ENCODE data around the gene MEGF11. TPM values are rescaled to one million over a fixed set of nuclear protein-coding genes. Genes with fewer than 3 reads are reported as not detected.

The MEGF11 gene
- total RNA-seq, 2 experiments from 2014 or later: 3.3 to 6.8 TPM

- Histone ChIP-seq H3K4me3 (ENCODE audit: low read depth, low read length, poor library complexity, severe bottlenecking) (no peak overlapping the region), H3K4me1 (ENCODE audit: insufficient read depth, low read length, poor library complexity, severe bottlenecking) (no peaks in the 10 kb centered on the region), H3K27ac (ENCODE audit: low read depth, low read length, poor library complexity, severe bottlenecking) (no peak overlapping the region), H3K36me3 (ENCODE audit: insufficient read depth, low read length) (no peaks in the 10 kb centered on the region), H3K79me2 (ENCODE audit: insufficient read depth, low read depth, low read length) (no peaks in the 10 kb centered on the region), H4K20me1 (ENCODE audit: insufficient read depth, low read length) (no peaks in the 10 kb centered on the region; the same call in 1 of the 2 replicates), H3K9me2 (ENCODE audit: insufficient read depth, low read length) (no peaks in the 10 kb centered on the region), H3K4me2 (ENCODE audit: low read length) (no peak overlapping the region), H2AFZ (ENCODE audit: low read length) (no peak overlapping the region), H3K9me3 (ENCODE audit: low read length) (no peaks in the 10 kb centered on the region)
- TF ChIP-seq, protein P1, sequence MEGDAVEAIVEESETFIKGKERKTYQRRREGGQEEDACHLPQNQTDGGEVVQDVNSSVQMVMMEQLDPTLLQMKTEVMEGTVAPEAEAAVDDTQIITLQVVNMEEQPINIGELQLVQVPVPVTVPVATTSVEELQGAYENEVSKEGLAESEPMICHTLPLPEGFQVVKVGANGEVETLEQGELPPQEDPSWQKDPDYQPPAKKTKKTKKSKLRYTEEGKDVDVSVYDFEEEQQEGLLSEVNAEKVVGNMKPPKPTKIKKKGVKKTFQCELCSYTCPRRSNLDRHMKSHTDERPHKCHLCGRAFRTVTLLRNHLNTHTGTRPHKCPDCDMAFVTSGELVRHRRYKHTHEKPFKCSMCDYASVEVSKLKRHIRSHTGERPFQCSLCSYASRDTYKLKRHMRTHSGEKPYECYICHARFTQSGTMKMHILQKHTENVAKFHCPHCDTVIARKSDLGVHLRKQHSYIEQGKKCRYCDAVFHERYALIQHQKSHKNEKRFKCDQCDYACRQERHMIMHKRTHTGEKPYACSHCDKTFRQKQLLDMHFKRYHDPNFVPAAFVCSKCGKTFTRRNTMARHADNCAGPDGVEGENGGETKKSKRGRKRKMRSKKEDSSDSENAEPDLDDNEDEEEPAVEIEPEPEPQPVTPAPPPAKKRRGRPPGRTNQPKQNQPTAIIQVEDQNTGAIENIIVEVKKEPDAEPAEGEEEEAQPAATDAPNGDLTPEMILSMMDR (conservative IDR thresholded peaks at IDR 0.05; ENCODE audit: low read length): no peak
- TF ChIP-seq EZH2phosphoT487 (IDR thresholded peaks at IDR 0.05; ENCODE audit: borderline replicate concordance, low read depth, low read length): no peak
- ChIA-PET CTCF (ENCODE audit: unreplicated experiment) (interaction anchor here (0.8 kb wide), 1 partner anchor 20 kb away, joined by 4 read pairs; no protein-coding TSS in a partner anchor), POLR2A (interaction anchor here (1.4 kb wide), 1 partner anchor 83 kb away, joined by 3 read pairs; no protein-coding TSS in a partner anchor)
- BruUV-seq (replicated peaks): no TSS peak
- DNase-seq (ENCODE audit: low spot score): no peak
- intact Hi-C loops (cut with micrococcal nuclease; ENCODE audit: unreplicated experiment): no loop called here
Measured at GRCh38 chr15:66001717-66002426, 251.7 kb downstream of the MEGF11 start.

DNA sequence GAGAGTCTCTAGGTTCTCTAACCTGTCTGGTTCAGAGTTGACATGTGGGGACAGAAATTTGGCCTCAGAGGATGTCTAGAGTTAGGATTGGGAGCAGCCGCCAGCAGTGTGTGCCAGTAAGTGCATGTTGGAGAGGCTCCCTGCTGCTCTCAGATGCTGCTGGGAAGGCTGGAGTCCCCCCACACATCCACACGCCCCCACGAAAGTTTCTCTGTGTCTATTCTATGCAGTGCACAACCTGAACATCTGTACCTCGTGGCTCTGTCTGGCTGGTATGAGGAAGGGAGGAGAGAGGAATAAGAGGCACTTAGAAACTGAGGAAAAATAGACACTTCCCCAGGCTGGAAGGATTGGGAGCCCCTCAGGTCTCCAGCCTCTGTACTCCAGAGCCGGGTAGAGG lies 252.5 kb downstream of the MEGF11 start:
- no peak for DNase-seq (ENCODE audit: low spot score)
- POLR2A ChIA-PET: interaction anchor here (0.8 to 1.4 kb wide), 2 partner anchors 9 to 84 kb away, joined by 3 to 6 read pairs; no protein-coding TSS in a partner anchor
- Histone ChIP-seq H3K4me3 (ENCODE audit: low read depth, low read length, poor library complexity, severe bottlenecking) (no peak overlapping the region), H3K4me1 (ENCODE audit: insufficient read depth, low read length, poor library complexity, severe bottlenecking) (no peaks in the 10 kb centered on the region), H2AFZ (ENCODE audit: low read length) (no peak overlapping the region), H3K9me2 (ENCODE audit: insufficient read depth, low read length) (no peaks in the 10 kb centered on the region), H3K79me2 (ENCODE audit: insufficient read depth, low read depth, low read length) (no peaks in the 10 kb centered on the region), H3K9me3 (ENCODE audit: low read length) (no peaks in the 10 kb centered on the region), H3K36me3 (ENCODE audit: insufficient read depth, low read length) (no peaks in the 10 kb centered on the region), H3K27ac (ENCODE audit: low read depth, low read length, poor library complexity, severe bottlenecking) (no peak overlapping the region), H4K20me1 (ENCODE audit: insufficient read depth, low read length) (no peaks in the 10 kb centered on the region; the same call in 1 of the 2 replicates), H3K4me2 (ENCODE audit: low read length) (no peak overlapping the region)
- CTCF ChIA-PET (ENCODE audit: unreplicated experiment): no interaction called here
- no TSS peak for BruUV-seq (replicated peaks)
- TF ChIP-seq, protein P1 (conservative IDR thresholded peaks at IDR 0.05; ENCODE audit: low read length): no peak
- no peak for TF ChIP-seq EZH2phosphoT487 (IDR thresholded peaks at IDR 0.05; ENCODE audit: borderline replicate concordance, low read depth, low read length)
- intact Hi-C loops (cut with micrococcal nuclease; ENCODE audit: unreplicated experiment): no loop called here

GRCh38 chr15:65998486-65998885 lies 255.1 kb downstream of the MEGF11 start:
- no peaks in the 10 kb centered on the region for H3K9me3 ChIP-seq (ENCODE audit: low read length)
- no peaks in the 10 kb centered on the region; the same call in 1 of the 2 replicates for H4K20me1 ChIP-seq (ENCODE audit: insufficient read depth, low read length)
- DNase-seq (ENCODE audit: low spot score): no peak
- ChIA-PET POLR2A (no interaction called here), CTCF (ENCODE audit: unreplicated experiment) (no interaction called here)
- no peaks in the 10 kb centered on the region for H3K36me3 ChIP-seq (ENCODE audit: insufficient read depth, low read length)
- no TSS peak for BruUV-seq (replicated peaks)
- H3K9me2 ChIP-seq (ENCODE audit: insufficient read depth, low read length): no peaks in the 10 kb centered on the region
- intact Hi-C loops (cut with micrococcal nuclease; ENCODE audit: unreplicated experiment): no loop called here
- H2AFZ ChIP-seq (ENCODE audit: low read length): no peak overlapping the region
- no peaks in the 10 kb centered on the region for H3K4me1 ChIP-seq (ENCODE audit: insufficient read depth, low read length, poor library complexity, severe bottlenecking)
- TF ChIP-seq, protein P1 (conservative IDR thresholded peaks at IDR 0.05; ENCODE audit: low read length): no peak
- TF ChIP-seq EZH2phosphoT487 (IDR thresholded peaks at IDR 0.05; ENCODE audit: borderline replicate concordance, low read depth, low read length): no peak
- H3K4me2 ChIP-seq (ENCODE audit: low read length): no peak overlapping the region
- no peak overlapping the region for H3K27ac ChIP-seq (ENCODE audit: low read depth, low read length, poor library complexity, severe bottlenecking)
- no peaks in the 10 kb centered on the region for H3K79me2 ChIP-seq (ENCODE audit: insufficient read depth, low read depth, low read length)
- H3K4me3 ChIP-seq (ENCODE audit: low read depth, low read length, poor library complexity, severe bottlenecking): no peak overlapping the region
